Nephron progenitor cell (in vitro differentiated cells): Measurements from ENCODE around the gene PPP1R14C.
"Not testable (repeated sequence)": the region's sequence is repeated elsewhere in the genome, so short reads cannot be mapped to it uniquely, and the experiment has no call there.

ENCODE experiments used
- DNase-seq: peaks from one replicate; pipeline ENCODE4 v3.0.0; 2021
- H3K27ac Mint-ChIP-seq: 2 replicates; pipeline ENCODE4 v1.8.0; 2021; ENCODE audit warnings: mild to moderate bottlenecking, moderate library complexity, mixed read lengths
- H3K27me3 Mint-ChIP-seq: 2 replicates; pipeline ENCODE4 v1.8.0; 2021; ENCODE audit warnings: mild to moderate bottlenecking, low read depth, mixed read lengths; ENCODE audit not compliant: poor library complexity
- H3K36me3 Mint-ChIP-seq: 2 replicates; pipeline ENCODE4 v1.8.0; 2021; ENCODE audit warnings: low read depth, mixed read lengths
- H3K4me1 Mint-ChIP-seq: 2 replicates; pipeline ENCODE4 v1.8.0; 2021; ENCODE audit warnings: mixed read lengths
- H3K4me3 Mint-ChIP-seq: 2 replicates; pipeline ENCODE4 v1.8.0; 2021; ENCODE audit warnings: mild to moderate bottlenecking, moderate library complexity, mixed read lengths
- H3K9me3 Mint-ChIP-seq: 2 replicates; pipeline ENCODE4 v1.8.0; 2021; ENCODE audit warnings: mild to moderate bottlenecking, moderate library complexity, mixed read lengths
- TF ChIP-seq, protein P1 (sequence below): fragments of 200-600 bp; sonication (generic); IDR thresholded peaks from 2 replicates; pipeline ENCODE4 v1.5.0; 2021; ENCODE audit warnings: antibody characterized with exemption

Gene PPP1R14C

DNA sequence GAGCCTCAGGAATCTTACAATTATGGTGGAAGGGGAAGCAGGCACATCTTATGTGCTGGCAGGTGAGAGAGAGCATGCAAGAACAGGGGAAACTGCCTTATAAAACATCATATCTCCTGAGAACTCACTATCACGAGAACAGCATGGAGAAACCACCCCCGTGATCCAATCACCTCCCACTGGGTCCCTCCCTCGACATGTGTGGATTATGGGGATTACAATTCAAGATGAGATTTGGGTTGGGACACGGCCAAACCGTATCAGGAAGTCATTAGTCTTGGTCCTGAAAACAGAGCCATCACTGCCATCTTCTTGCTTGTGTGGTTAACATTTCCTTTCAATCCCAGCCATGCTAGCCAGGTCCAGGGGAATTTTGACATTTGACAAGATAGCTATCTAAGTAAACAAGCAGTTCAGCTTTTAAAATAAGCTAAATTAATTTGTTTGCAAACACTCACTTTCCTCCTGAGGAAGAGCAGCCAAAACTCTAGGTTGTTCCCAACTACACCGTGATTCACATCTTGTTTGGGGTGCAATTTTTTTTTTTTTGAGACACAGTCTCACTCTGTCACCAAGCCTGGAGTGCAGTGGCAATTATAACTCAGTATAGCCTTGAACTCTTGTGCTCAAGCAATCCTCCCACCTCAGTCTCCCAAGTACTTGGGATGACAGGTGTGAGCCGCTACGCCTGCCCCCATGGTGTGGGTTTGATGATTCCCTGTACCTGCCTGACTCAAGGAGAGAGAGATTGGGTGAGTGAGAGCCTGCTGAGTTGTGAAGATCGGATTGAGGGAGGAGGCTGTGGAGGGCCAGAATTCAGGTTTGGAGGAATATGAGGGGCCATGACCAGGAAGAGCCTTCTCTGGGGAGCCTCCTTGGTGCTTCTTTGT lies 13.0 kb upstream of the PPP1R14C start:
- Mint-ChIP-seq H3K9me3 (peaks cover 6% of the 10 kb centered on the region), H3K27ac (no peak overlapping the region), H3K36me3 (no peaks in the 10 kb centered on the region), H3K27me3 (peaks cover 7% of the 10 kb centered on the region), H3K4me3 (no peak overlapping the region), H3K4me1 (no peaks in the 10 kb centered on the region)
- no peak for DNase-seq
- TF ChIP-seq, protein P1, sequence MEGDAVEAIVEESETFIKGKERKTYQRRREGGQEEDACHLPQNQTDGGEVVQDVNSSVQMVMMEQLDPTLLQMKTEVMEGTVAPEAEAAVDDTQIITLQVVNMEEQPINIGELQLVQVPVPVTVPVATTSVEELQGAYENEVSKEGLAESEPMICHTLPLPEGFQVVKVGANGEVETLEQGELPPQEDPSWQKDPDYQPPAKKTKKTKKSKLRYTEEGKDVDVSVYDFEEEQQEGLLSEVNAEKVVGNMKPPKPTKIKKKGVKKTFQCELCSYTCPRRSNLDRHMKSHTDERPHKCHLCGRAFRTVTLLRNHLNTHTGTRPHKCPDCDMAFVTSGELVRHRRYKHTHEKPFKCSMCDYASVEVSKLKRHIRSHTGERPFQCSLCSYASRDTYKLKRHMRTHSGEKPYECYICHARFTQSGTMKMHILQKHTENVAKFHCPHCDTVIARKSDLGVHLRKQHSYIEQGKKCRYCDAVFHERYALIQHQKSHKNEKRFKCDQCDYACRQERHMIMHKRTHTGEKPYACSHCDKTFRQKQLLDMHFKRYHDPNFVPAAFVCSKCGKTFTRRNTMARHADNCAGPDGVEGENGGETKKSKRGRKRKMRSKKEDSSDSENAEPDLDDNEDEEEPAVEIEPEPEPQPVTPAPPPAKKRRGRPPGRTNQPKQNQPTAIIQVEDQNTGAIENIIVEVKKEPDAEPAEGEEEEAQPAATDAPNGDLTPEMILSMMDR = no peak

DNA sequence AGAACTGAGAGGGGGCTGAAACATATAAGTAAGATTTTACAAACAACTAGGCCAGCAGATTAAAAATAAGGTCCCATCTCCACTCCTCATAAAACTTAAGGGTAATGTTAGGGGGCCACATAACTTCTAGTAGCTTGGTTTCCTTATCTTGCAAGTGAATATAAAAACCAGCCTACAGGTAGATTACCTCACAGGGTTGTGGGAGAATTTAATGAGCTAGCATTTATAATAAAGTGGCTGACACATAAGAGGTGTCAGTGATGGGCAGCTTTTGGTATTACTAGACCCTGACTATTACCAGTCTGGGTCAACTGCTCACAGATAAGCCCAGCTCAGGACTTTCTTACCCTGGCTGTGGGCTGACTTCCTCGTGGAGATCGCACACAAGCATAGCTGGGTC lies 9.2 kb upstream of the PPP1R14C start:
- Mint-ChIP-seq H3K9me3 (peaks cover 23% of the 10 kb centered on the region), H3K4me3 (no peak overlapping the region), H3K27ac (no peak overlapping the region), H3K36me3 (peaks cover 5% of the 10 kb centered on the region), H3K27me3 (peaks cover 19% of the 10 kb centered on the region), H3K4me1 (no peaks in the 10 kb centered on the region)
- TF ChIP-seq, protein P1 = no peak
- DNase-seq = no peak

DNA sequence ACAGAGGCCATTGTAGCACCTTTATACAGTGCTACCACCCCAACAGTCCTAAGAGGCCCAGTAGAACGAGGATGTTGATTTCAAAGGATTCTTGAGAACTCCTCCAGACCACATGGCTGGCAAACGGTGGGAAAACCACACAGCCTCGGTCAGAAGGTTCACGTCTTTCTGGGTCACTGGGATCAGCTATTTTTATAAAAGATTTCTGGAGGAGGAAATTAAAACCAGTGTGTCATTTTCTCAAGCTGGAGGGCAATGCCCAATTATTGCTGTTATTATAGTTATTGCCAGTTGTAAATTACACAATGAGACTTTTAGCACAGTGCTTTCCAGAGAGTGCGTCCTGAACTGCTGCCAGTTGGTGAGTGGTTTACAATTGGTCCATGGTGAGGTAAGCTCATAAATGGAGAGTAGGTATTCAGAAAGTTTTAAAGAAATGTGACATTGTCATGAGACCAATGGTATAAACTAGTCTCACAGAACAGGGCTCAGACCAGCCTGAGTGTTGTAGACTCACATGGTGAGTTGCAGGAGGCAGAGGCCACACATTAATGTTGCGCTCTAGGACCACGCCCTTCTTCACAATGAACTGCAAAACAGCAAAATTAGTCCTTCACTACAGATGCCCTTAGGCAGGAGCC lies 8.4 kb upstream of the PPP1R14C start:
- H3K9me3 Mint-ChIP-seq = peaks cover 23% of the 10 kb centered on the region
- H3K4me1 Mint-ChIP-seq = no peaks in the 10 kb centered on the region
- H3K27ac Mint-ChIP-seq = no peak overlapping the region
- no peak overlapping the region for H3K4me3 Mint-ChIP-seq
- peaks cover 5% of the 10 kb centered on the region for H3K36me3 Mint-ChIP-seq
- DNase-seq = no peak
- TF ChIP-seq, protein P1 = no peak
- peaks cover 21% of the 10 kb centered on the region for H3K27me3 Mint-ChIP-seq

DNA sequence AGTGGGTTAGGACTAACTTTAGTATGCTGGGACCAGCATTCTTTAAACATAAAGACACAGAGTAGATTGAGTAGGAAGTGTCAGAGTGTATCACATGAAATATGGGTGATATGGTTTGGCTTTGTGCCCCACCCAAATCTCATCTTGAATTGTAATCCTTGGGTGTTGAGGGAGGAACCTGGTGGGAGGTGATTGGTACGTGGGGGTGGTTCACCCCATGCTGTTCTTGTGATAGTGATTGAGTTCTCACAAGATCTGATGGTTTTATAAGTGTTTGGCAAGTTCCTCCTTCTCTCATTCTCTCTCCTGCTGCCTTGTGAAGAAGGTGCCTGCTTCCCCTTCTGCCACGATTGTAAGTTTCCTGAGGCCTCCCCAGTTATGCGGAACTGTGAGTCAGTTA lies 5.1 kb upstream of the PPP1R14C start:
- H3K4me1 Mint-ChIP-seq, H3K27ac Mint-ChIP-seq: not testable (repeated sequence)
- peaks cover 37% of the 10 kb centered on the region for H3K27me3 Mint-ChIP-seq

DNA sequence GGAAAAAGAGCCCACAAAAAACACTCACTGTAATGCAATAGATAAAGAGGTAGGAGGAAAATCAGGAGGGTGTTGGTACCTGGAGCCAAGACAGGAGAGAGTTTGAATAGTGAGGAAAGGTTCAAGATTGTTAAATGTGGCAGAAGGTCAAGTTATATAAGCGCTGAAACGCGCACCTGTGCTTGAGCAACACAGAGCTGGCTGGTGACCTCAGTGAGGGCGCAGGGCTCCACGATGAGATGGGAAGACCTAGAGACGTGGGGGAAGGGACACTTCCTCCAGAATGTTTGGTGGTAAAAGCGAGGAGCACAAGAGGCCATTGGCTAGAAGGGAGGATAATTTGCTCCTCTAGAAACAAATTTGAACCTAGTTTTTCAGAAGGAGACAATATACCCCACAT lies 4.2 kb upstream of the PPP1R14C start:
- H3K36me3 Mint-ChIP-seq = peaks cover 5% of the 10 kb centered on the region
- no peak overlapping the region for H3K27ac Mint-ChIP-seq
- H3K27me3 Mint-ChIP-seq = peaks cover 38% of the 10 kb centered on the region
- peaks cover 23% of the 10 kb centered on the region for H3K9me3 Mint-ChIP-seq
- H3K4me1 Mint-ChIP-seq = peaks cover 8% of the 10 kb centered on the region
- no peak overlapping the region for H3K4me3 Mint-ChIP-seq
- TF ChIP-seq, protein P1 = no peak
- DNase-seq = no peak

More for the DNA sequence above, 5.1 kb upstream of the PPP1R14C start:
- H3K36me3 Mint-ChIP-seq, H3K4me3 Mint-ChIP-seq, DNase-seq: not testable (repeated sequence)
- H3K9me3 Mint-ChIP-seq = peaks cover 23% of the 10 kb centered on the region

DNA sequence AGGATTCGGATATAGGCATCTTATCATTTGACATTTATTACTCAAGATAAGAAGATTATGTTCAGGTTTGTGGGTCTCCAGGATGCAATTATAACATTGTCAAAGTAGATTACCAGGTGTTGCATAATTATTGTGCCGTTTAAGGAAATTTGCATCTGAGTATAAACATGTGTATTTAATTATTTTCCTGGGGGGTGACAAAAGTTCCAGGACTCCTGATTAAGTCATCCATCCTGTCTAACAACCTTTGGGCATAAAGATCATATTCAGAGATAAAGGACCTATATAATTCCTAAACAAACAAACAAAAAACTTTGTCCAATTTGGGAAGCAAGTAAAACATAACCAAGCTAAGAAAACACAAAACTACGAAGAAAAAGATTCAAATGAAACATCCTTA lies 3.3 kb upstream of the PPP1R14C start:
- peaks cover 20% of the 10 kb centered on the region for H3K9me3 Mint-ChIP-seq
- peaks cover 17% of the 10 kb centered on the region for H3K4me1 Mint-ChIP-seq
- TF ChIP-seq, protein P1 = no peak
- no peak for DNase-seq
- peaks cover 5% of the 10 kb centered on the region for H3K36me3 Mint-ChIP-seq
- no peak overlapping the region for H3K27ac Mint-ChIP-seq
- no peak overlapping the region for H3K4me3 Mint-ChIP-seq
- peaks cover 47% of the 10 kb centered on the region for H3K27me3 Mint-ChIP-seq
